IMR-90 (cell line): ENCODE data around the gene PCDHGA2. TPM values are rescaled to one million over a fixed set of nuclear protein-coding genes. Genes with fewer than 3 reads are reported as not detected.
"Not testable (repeated sequence)": the region's sequence is repeated elsewhere in the genome, so short reads cannot be mapped to it uniquely, and the experiment has no call there.

Experiments used
- ATAC-seq: fragments of 200-7000 bp; cut with Tn5 transposase; 2 replicates; pipeline ENCODE4 v1.9.1; 2020; ENCODE audit warnings: low read depth, mild to moderate bottlenecking, moderate library complexity
- BruUV-seq: library from RNA; stranded (reverse); fragments of 400-500 nt; replicated peaks from 2 replicates; lab custom pipeline; 2021; lab: Mats Ljungman, UMichigan
- CTCF ChIA-PET: fragments of 300-600 bp; formaldehyde crosslinking; extraction: SDS; loops from one replicate; lab custom pipeline; 2021; ENCODE audit warnings: antibody characterized with exemption; lab: Yijun Ruan, JAX
- POLR2A ChIA-PET: fragments of 300-600 bp; sonication (Branson Sonifier 250); formaldehyde crosslinking; loops from one replicate; lab custom pipeline; 2022; ENCODE audit warnings: antibody characterized with exemption; ENCODE audit not compliant: unreplicated experiment; lab: Charles Lee
- DNase-seq: peaks from one replicate; pipeline ENCODE4 v3.0.0; 2013
- H2AFZ ChIP-seq: replicated peaks from 2 replicates; pipeline ENCODE3; 2013; ENCODE audit warnings: low read length, mild to moderate bottlenecking; ENCODE audit not compliant: poor library complexity
- H2AK5ac ChIP-seq: 2 replicates; pipeline ENCODE4 v1.6.1; 2013; ENCODE audit warnings: low read depth, low read length, inconsistent platforms
- H2AK9ac ChIP-seq: replicated peaks from 2 replicates; pipeline ENCODE3; 2013; ENCODE audit warnings: mild to moderate bottlenecking, low read depth, low read length, moderate library complexity; ENCODE audit not compliant: poor library complexity
- H2BK120ac ChIP-seq: 2 replicates; pipeline ENCODE4 v1.6.1; 2013; ENCODE audit warnings: low read depth, low read length, inconsistent platforms
- H2BK15ac ChIP-seq: 3 replicates; pipeline ENCODE4 v1.6.1; 2013; ENCODE audit warnings: low read depth, low read length, inconsistent platforms
- H2BK20ac ChIP-seq: 2 replicates; pipeline ENCODE4 v1.6.1; 2013; ENCODE audit warnings: low read depth, mild to moderate bottlenecking, inconsistent platforms, low read length, moderate library complexity
- H2BK5ac ChIP-seq: 2 replicates; pipeline ENCODE4 v1.6.1; 2013; ENCODE audit warnings: mild to moderate bottlenecking, low read depth, low read length, inconsistent platforms; ENCODE audit not compliant: poor library complexity, severe bottlenecking
- H3K14ac ChIP-seq: replicated peaks from 2 replicates; pipeline ENCODE4 v1.6.1; 2013; ENCODE audit warnings: low read depth, low read length, inconsistent platforms
- H3K18ac ChIP-seq: 2 replicates; pipeline ENCODE4 v1.6.1; 2013; ENCODE audit warnings: low read depth, low read length, control low read depth
- H3K23ac ChIP-seq: 2 replicates; pipeline ENCODE4 v1.6.1; 2013; ENCODE audit warnings: low read depth, low read length, inconsistent platforms
- H3K27ac ChIP-seq: 2 replicates; pipeline ENCODE4 v1.5.1; 2013; ENCODE audit warnings: mild to moderate bottlenecking, control low read depth, low read length; ENCODE audit not compliant: insufficient read depth
- H3K27me3 ChIP-seq: 2 replicates; pipeline ENCODE4 v1.6.1; 2013; ENCODE audit warnings: low read length; ENCODE audit not compliant: control insufficient read depth, insufficient read depth
- H3K36me3 ChIP-seq: 2 replicates; pipeline ENCODE4 v1.6.1; 2013; ENCODE audit warnings: low read length, mixed read lengths; ENCODE audit not compliant: control insufficient read depth, insufficient read depth
- H3K4ac ChIP-seq: 2 replicates; pipeline ENCODE4 v1.6.1; 2013; ENCODE audit warnings: low read depth, low read length, inconsistent platforms
- H3K4me1 ChIP-seq: 2 replicates; pipeline ENCODE4 v1.6.1; 2013; ENCODE audit warnings: low read length, mixed read lengths; ENCODE audit not compliant: control insufficient read depth, insufficient read depth
- H3K4me2 ChIP-seq: 2 replicates; pipeline ENCODE4 v1.6.1; 2013; ENCODE audit warnings: low read depth, mild to moderate bottlenecking, control low read depth, low read length, moderate library complexity
- H3K4me3 ChIP-seq: 2 replicates; pipeline ENCODE4 v1.5.1; 2013; ENCODE audit warnings: low read depth, mild to moderate bottlenecking, control low read depth, low read length, moderate library complexity; ENCODE audit not compliant: insufficient read depth
- H3K56ac ChIP-seq: 2 replicates; pipeline ENCODE4 v1.6.1; 2013; ENCODE audit warnings: low read length, inconsistent platforms; ENCODE audit not compliant: insufficient read depth; ENCODE audit errors: extremely low read depth
- H3K79me1 ChIP-seq, 2 experiments: 2 replicates each; pipeline ENCODE4 v1.6.1; 2013; ENCODE audit warnings: low read length in 2 of 2, inconsistent platforms in 1 of 2, low read depth in 1 of 2
- H3K9ac ChIP-seq: 2 replicates; pipeline ENCODE4 v1.6.1; 2013; ENCODE audit warnings: low read depth, low read length, control low read depth
- H3K9me1 ChIP-seq: 2 replicates; pipeline ENCODE4 v1.6.1; 2013; ENCODE audit warnings: low read length, inconsistent platforms; ENCODE audit not compliant: insufficient read depth
- H3K9me3 ChIP-seq: 2 replicates; pipeline ENCODE4 v1.6.1; 2013; ENCODE audit warnings: low read length; ENCODE audit not compliant: control insufficient read depth, insufficient read depth
- H4K20me1 ChIP-seq: 2 replicates; pipeline ENCODE4 v1.6.1; 2013; ENCODE audit warnings: low read length, inconsistent platforms; ENCODE audit not compliant: insufficient read depth
- H4K5ac ChIP-seq: 2 replicates; pipeline ENCODE4 v1.6.1; 2013; ENCODE audit warnings: mild to moderate bottlenecking, low read depth, low read length, control low read depth
- H4K8ac ChIP-seq, 2 experiments: 2 replicates each; pipeline ENCODE4 v1.6.1; 2013; ENCODE audit warnings: low read depth in 2 of 2, low read length in 2 of 2, control low read depth in 1 of 2, inconsistent platforms in 1 of 2
- H4K91ac ChIP-seq: 2 replicates; pipeline ENCODE4 v1.6.1; 2013; ENCODE audit warnings: low read depth, low read length, inconsistent platforms; ENCODE audit not compliant: insufficient read depth
- CEBPB ChIP-seq: IDR thresholded peaks from 2 replicates; pipeline ENCODE4 v1.6.1; 2012; ENCODE audit warnings: low read depth, low read length, improper control_type of control experiment
- CHD1 ChIP-seq: IDR thresholded peaks from 2 replicates; pipeline ENCODE4 v1.6.1; 2012; ENCODE audit warnings: low read depth, low read length, improper control_type of control experiment
- MAFK ChIP-seq: IDR thresholded peaks from 2 replicates; pipeline ENCODE4 v1.6.1; 2012; ENCODE audit warnings: low read depth, low read length, improper control_type of control experiment
- MAZ ChIP-seq: IDR thresholded peaks from 2 replicates; pipeline ENCODE4 v1.6.1; 2012; ENCODE audit warnings: low read depth, mild to moderate bottlenecking, low read length, improper control_type of control experiment, moderate library complexity, borderline replicate concordance
- MXI1 ChIP-seq: IDR thresholded peaks from 2 replicates; pipeline ENCODE4 v1.6.1; 2012; ENCODE audit warnings: low read depth, mild to moderate bottlenecking, low read length, moderate library complexity, borderline replicate concordance
- RCOR1 ChIP-seq: IDR thresholded peaks from 2 replicates; pipeline ENCODE4 v1.6.1; 2012; ENCODE audit warnings: mild to moderate bottlenecking, low read length, improper control_type of control experiment; ENCODE audit not compliant: insufficient replicate concordance
- SMC3 ChIP-seq: fragments of 150-350 bp; IDR thresholded peaks from 2 replicates; pipeline ENCODE4 v1.6.1; 2016; ENCODE audit warnings: low read depth, mild to moderate bottlenecking, antibody characterized with exemption, low read length, moderate library complexity
- WGBS, 2 experiments: methylation state at CpG; one replicate each; pipeline versions ENCODE4 v1.1.5 to v1.1.7; 2013; ENCODE audit warnings: missing lambda C conversion rate in 2 of 2; ENCODE audit not compliant: insufficient read length in 1 of 2; ENCODE audit errors: extremely low coverage in 2 of 2; 5-methylcytosine and 5-hydroxymethylcytosine counted together
- dilution Hi-C: fragments of 300-500 bp; cut with HindIII; formaldehyde crosslinking; loops from one replicate; pipeline ENCODE4 v1.14.3; 2018; ENCODE audit warnings: low sequenced_read_pairs; ENCODE audit not compliant: unreplicated experiment
- in situ Hi-C: fragments of 300-500 bp; cut with MboI; formaldehyde crosslinking; loops from 3 replicates; pipeline ENCODE4 v1.14.3; 2019; ENCODE audit warnings: low sequenced_read_pairs, inconsistent platforms, mixed read lengths
- intact Hi-C: fragments of 100-400 bp; cut with micrococcal nuclease; formaldehyde crosslinking; loops from 2 replicates; pipeline ENCODE4 v1.10.0; 2022
- polyA plus RNA-seq, 3 experiments: library from polyadenylated mRNA; depleted of rRNA; stranded (reverse); fragments of >200 nt; gene quantifications; 2 replicates each; pipeline ENCODE4 v1.2.3, GENCODE V29; 2012; ENCODE audit warnings: low replicate concordance in 1 of 3
- total RNA-seq: library from RNA; depleted of rRNA; stranded (reverse); fragments of >200 nt; gene quantifications from 2 replicates; pipeline ENCODE4 v1.2.3, GENCODE V29; 2012
- TF ChIP-seq, protein P1 (sequence below): conservative IDR thresholded peaks from 2 replicates; pipeline ENCODE4 v1.5.1; 2012; ENCODE audit warnings: mild to moderate bottlenecking, low read depth, low read length, improper control_type of control experiment

Gene PCDHGA2
- total and polyA plus RNA-seq, 2 of the 4 experiments (the other 2 are of a cell fraction), result 3.4 to 3.6 TPM

DNA sequence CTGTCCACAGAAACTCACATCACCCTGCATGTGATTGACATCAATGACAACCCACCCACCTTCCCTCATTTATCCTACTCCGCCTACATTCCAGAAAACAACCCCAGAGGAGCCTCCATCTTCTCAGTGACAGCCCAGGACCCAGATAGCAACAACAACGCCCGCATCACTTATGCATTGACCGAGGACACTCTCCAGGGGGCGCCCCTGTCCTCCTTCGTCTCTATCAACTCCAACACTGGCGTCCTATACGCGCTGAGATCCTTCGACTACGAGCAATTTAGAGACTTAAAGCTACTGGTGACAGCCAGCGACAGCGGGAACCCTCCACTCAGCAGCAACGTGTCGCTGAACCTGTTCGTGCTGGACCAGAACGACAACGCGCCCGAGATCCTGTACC is 6.8 kb downstream of the PCDHGA2 start:
- H3K14ac ChIP-seq, result no peak overlapping the region
- H3K9me3 ChIP-seq, result peaks cover 29% of the 10 kb centered on the region
- TF ChIP-seq MAFK (no peak), CHD1 (no peak), MAZ (no peak), RCOR1 (no peak), SMC3 (no peak), MXI1 (no peak), CEBPB (no peak)
- TF ChIP-seq, protein P1, sequence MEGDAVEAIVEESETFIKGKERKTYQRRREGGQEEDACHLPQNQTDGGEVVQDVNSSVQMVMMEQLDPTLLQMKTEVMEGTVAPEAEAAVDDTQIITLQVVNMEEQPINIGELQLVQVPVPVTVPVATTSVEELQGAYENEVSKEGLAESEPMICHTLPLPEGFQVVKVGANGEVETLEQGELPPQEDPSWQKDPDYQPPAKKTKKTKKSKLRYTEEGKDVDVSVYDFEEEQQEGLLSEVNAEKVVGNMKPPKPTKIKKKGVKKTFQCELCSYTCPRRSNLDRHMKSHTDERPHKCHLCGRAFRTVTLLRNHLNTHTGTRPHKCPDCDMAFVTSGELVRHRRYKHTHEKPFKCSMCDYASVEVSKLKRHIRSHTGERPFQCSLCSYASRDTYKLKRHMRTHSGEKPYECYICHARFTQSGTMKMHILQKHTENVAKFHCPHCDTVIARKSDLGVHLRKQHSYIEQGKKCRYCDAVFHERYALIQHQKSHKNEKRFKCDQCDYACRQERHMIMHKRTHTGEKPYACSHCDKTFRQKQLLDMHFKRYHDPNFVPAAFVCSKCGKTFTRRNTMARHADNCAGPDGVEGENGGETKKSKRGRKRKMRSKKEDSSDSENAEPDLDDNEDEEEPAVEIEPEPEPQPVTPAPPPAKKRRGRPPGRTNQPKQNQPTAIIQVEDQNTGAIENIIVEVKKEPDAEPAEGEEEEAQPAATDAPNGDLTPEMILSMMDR, result no peak
- no peaks in the 10 kb centered on the region for H3K27me3 ChIP-seq
- H2BK5ac ChIP-seq, result no peak overlapping the region
- intact Hi-C loops, result no loop called here
- no peak overlapping the region for H4K5ac ChIP-seq
- H3K79me1 ChIP-seq, result no peaks in the 10 kb centered on the region
- 0 out of 2 replicates have a peak, but pooled peaks cover 2% of the 10 kb centered on the region for H3K36me3 ChIP-seq
- H2BK120ac ChIP-seq, result no peak overlapping the region
- no peak overlapping the region for H3K9ac ChIP-seq
- 33% methylated on average over 7 of the region's 20 CpGs; no CpG with 5 or more reads in 1 of the 2 experiments for WGBS, 2 experiments
- ChIA-PET CTCF (no interaction called here), POLR2A (no interaction called here)
- dilution Hi-C loops, result no loop called here
- H2AFZ ChIP-seq, result no peak overlapping the region
- no peak overlapping the region for H2AK5ac ChIP-seq
- H4K20me1 ChIP-seq, result no peaks in the 10 kb centered on the region
- ATAC-seq (no peak), DNase-seq (no peak)
- no peak overlapping the region for H3K56ac ChIP-seq
- H4K91ac ChIP-seq, result no peak overlapping the region
- H4K8ac ChIP-seq, result no peak overlapping the region
- no peak overlapping the region for H3K27ac ChIP-seq
- BruUV-seq, result no TSS peak
- H3K4me1 ChIP-seq, result no peaks in the 10 kb centered on the region
- no peak overlapping the region for H3K4ac ChIP-seq
- H3K4me2 ChIP-seq, result no peak overlapping the region
- H3K23ac ChIP-seq, result no peak overlapping the region
- no peak overlapping the region for H2BK20ac ChIP-seq
- in situ Hi-C loops, result no loop called here
- no peak overlapping the region for H3K4me3 ChIP-seq
- no peak overlapping the region for H3K18ac ChIP-seq
- H2AK9ac ChIP-seq, result no peak overlapping the region
- H2BK15ac ChIP-seq, result no peak overlapping the region
- no peaks in the 10 kb centered on the region for H3K9me1 ChIP-seq

DNA sequence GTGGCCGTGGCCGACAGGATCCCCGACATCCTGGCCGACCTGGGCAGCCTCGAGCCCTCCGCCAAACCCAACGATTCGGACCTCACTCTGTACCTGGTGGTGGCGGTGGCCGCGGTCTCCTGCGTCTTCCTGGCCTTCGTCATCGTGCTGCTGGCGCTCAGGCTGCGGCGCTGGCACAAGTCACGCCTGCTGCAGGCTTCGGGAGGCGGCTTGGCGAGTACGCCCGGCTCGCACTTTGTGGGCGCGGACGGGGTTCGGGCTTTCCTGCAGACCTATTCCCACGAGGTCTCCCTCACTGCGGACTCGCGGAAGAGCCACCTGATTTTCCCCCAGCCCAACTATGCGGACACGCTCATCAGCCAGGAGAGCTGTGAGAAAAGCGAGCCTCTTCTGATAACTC is 7.5 kb downstream of the PCDHGA2 start:
- H4K5ac ChIP-seq, H3K9ac ChIP-seq, H3K56ac ChIP-seq, H3K27ac ChIP-seq, H2BK120ac ChIP-seq, H2BK20ac ChIP-seq, H2BK15ac ChIP-seq, dilution Hi-C loops, H2BK5ac ChIP-seq, H3K18ac ChIP-seq, H4K20me1 ChIP-seq, H4K91ac ChIP-seq, H3K36me3 ChIP-seq, H2AFZ ChIP-seq, H3K9me1 ChIP-seq, H3K27me3 ChIP-seq, H3K79me1 ChIP-seq, BruUV-seq, H3K23ac ChIP-seq, in situ Hi-C loops, CTCF ChIA-PET, H4K8ac ChIP-seq, H3K4me3 ChIP-seq, H3K14ac ChIP-seq, H3K4ac ChIP-seq, DNase-seq, ATAC-seq, H3K4me2 ChIP-seq, H2AK5ac ChIP-seq, H2AK9ac ChIP-seq, POLR2A ChIA-PET, H3K4me1 ChIP-seq, intact Hi-C loops: not testable (repeated sequence)
- H3K9me3 ChIP-seq, result peaks cover 27% of the 10 kb centered on the region
- WGBS, 2 experiments, result no CpG with 5 or more reads among the region's 35 CpGs
